Left ventricle myocardium inferior (tissue), 1 donor: Measurements from ENCODE around the gene EXOSC1. TPM values are rescaled to one million over a fixed set of nuclear protein-coding genes. Genes with fewer than 3 reads are reported as not detected.

ENCODE experiments used
- DNase-seq: peaks from one replicate; pipeline ENCODE4 v3.0.0-alpha.2; 2020
- H3K27ac ChIP-seq: fragments of 200-600 bp; replicated peaks from 2 replicates; pipeline ENCODE4 v1.8.0; 2021
- H3K27me3 ChIP-seq: fragments of 200-600 bp; 2 replicates; pipeline ENCODE4 v1.8.0; 2021; ENCODE audit warnings: low read depth
- H3K36me3 ChIP-seq: fragments of 200-600 bp; 2 replicates; pipeline ENCODE4 v1.8.0; 2021
- H3K4me1 ChIP-seq: fragments of 200-600 bp; 2 replicates; pipeline ENCODE4 v1.8.0; 2021
- H3K4me3 ChIP-seq: fragments of 200-600 bp; 2 replicates; pipeline ENCODE4 v1.8.0; 2021; ENCODE audit warnings: mild to moderate bottlenecking, moderate library complexity
- H3K9me3 ChIP-seq: fragments of 200-600 bp; replicated peaks from 2 replicates; pipeline ENCODE4 v1.8.0; 2021
- intact Hi-C: fragments of 100-400 bp; cut with micrococcal nuclease; formaldehyde crosslinking; loops from one replicate; pipeline ENCODE4 v1.11.0; 2022
- total RNA-seq: library from RNA; stranded (reverse); fragmentation: NEBNext Ultra II Directional; extraction: Animal tissue kit (Norgen Biotek cat#: 25700); gene quantifications from one replicate; pipeline ENCODE4 v1.2.1, GENCODE V29; 2021
- TF ChIP-seq, protein P1 (sequence below): fragments of 200-600 bp; IDR thresholded peaks from 2 replicates; pipeline ENCODE4 v1.8.0; 2021; ENCODE audit warnings: antibody characterized with exemption, mild to moderate bottlenecking, borderline replicate concordance
- donor health status: DM: no; HTN: yes; CAD: no; lungs with severe emphysema.

The EXOSC1 gene
- total RNA-seq, 1 donor from 2014 or later = 14.9 TPM

DNA sequence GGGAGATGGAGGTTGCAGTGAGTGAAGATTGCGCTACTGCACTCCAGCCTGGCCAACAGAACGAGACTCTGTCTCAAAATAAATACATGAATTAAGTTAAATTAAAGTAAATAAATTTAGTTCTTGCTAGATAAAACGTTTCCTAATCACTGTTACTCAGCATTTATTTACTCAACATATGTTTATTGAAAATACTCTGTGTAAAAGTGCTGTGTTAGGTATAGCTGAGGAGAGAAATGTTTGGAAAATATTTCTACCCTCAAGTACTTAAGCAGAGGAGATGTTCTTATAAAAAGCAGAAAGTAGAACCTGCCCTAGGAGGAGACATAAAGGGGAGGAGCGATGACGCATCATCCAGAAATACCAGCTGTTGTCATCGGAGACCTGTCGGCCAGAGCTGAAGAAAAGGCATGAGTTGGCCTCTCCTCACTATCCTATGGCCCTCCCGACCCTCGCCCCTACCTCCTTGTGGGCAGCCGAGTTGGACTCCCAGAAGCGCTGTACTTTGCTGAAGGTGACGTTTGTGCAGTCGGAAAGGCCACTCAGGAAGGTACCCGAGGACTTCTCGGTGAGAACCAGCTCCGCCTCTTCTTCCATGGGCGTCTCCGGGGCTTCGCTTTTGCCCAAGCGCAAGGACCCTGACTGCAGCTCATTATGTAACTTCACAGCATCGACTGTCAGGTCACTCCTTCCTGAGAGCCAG is 45.8 kb downstream of the EXOSC1 start:
- intact Hi-C loops = no loop called here
- Histone ChIP-seq H3K36me3 (peaks cover 25% of the 10 kb centered on the region), H3K4me1 (peaks cover 19% of the 10 kb centered on the region), H3K9me3 (no peaks in the 10 kb centered on the region), H3K27me3 (no peaks in the 10 kb centered on the region), H3K4me3 (peak overlapping the region; percentile 76), H3K27ac (peak overlapping the region; percentile 71)
- TF ChIP-seq, protein P1, sequence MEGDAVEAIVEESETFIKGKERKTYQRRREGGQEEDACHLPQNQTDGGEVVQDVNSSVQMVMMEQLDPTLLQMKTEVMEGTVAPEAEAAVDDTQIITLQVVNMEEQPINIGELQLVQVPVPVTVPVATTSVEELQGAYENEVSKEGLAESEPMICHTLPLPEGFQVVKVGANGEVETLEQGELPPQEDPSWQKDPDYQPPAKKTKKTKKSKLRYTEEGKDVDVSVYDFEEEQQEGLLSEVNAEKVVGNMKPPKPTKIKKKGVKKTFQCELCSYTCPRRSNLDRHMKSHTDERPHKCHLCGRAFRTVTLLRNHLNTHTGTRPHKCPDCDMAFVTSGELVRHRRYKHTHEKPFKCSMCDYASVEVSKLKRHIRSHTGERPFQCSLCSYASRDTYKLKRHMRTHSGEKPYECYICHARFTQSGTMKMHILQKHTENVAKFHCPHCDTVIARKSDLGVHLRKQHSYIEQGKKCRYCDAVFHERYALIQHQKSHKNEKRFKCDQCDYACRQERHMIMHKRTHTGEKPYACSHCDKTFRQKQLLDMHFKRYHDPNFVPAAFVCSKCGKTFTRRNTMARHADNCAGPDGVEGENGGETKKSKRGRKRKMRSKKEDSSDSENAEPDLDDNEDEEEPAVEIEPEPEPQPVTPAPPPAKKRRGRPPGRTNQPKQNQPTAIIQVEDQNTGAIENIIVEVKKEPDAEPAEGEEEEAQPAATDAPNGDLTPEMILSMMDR = no peak
- DNase-seq = no peak

DNA sequence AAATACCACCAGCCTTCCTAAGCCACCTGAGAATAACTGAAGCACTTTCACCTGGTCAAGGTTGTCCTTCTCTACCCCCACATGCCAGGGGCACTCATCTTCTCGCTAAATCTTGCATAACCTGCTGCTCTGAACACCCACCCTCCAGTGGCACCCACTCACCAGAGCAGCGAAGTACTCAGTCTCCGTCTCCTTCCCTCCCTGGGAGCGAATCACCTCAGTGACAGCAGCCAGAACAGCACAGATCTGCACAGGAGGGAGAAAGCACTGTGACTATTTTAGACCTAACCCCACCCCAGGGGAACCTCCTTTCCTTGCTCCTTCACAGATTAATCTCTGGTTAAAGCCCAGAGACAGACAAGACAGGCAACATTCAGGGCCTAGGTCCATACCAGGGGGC is 49.8 kb downstream of the EXOSC1 start:
- Histone ChIP-seq H3K27me3 (no peaks in the 10 kb centered on the region), H3K4me3 (no peak overlapping the region), H3K4me1 (peaks cover 15% of the 10 kb centered on the region), H3K9me3 (no peaks in the 10 kb centered on the region), H3K36me3 (peaks cover 59% of the 10 kb centered on the region), H3K27ac (no peak overlapping the region)
- DNase-seq = no peak
- intact Hi-C loops = no loop called here
- TF ChIP-seq, protein P1 = no peak

DNA sequence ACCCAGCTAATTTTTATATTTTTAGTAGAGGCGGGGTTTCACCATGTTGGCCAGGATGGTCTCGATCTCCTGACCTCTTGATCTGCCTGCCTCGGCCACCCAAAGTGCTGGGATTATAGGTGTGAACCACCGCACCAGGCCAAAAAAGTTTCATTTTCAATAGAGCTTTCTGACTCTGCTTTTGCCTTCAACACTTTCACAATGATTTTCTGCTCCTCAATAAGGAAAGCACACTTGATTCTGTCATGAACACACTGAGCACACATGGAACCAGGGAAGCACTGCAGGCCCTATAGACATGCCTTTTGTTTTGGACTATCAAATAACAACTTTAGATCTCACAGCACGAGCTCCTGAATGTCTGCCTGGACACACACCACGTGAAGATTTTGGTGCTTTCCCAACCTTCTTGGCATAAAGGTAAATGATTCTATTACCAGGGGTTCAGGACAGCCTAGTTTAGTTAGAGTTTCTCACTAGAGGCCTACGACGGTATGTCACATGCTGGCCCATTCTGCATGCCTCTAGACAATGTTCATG is 52.7 kb downstream of the EXOSC1 start:
- Histone ChIP-seq H3K9me3 (no peaks in the 10 kb centered on the region), H3K36me3 (peaks cover 87% of the 10 kb centered on the region), H3K4me3 (no peak overlapping the region), H3K27ac (no peak overlapping the region), H3K27me3 (no peaks in the 10 kb centered on the region), H3K4me1 (no peaks in the 10 kb centered on the region)
- intact Hi-C loops = no loop called here
- TF ChIP-seq, protein P1 = no peak
- DNase-seq = no peak

DNA sequence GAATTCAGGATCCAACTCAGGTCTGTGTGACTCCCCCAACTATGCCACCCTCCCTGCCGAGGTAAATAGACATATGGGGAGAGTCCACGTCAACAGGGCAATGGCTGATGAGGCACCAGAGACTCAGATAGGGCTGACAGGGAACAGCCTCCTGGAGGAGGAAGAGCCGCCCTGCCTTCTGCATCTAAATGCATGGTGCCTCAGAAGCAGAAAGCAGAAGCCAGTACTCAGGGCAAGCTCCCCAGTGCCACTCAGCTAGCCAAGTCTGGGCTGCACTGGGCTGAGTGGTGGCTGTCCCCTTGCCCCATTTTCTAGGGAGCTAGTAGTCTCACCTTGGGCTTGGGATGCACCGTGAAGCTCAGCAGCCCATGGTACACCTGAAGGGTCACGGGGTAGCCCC is 55.7 kb downstream of the EXOSC1 start:
- no peaks in the 10 kb centered on the region for H3K27me3 ChIP-seq
- no peak for DNase-seq
- no peak overlapping the region for H3K27ac ChIP-seq
- peaks cover 73% of the 10 kb centered on the region for H3K36me3 ChIP-seq
- intact Hi-C loops = no loop called here
- H3K4me3 ChIP-seq = no peak overlapping the region
- TF ChIP-seq, protein P1 = no peak
- no peaks in the 10 kb centered on the region for H3K9me3 ChIP-seq
- H3K4me1 ChIP-seq = peaks cover 6% of the 10 kb centered on the region

DNA sequence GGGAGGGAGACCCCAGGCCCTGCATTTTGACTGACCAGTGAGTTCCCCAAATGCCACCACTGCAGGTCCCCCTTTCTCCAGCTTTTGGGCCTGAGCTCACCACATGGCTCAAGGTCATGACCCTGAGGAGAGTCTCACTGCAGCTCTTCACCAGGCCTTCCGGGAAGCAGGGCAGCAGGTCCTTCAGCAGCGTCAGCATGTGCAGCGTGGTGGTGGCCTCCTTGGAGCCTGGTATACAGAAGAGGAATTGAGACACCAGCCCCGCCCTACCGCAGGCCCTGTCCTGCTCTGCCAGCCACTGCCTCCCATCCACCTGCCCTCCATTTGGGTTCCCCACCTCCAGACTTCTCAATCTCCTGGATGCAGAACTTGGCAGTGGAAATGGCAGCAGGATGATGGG is 57.7 kb downstream of the EXOSC1 start:
- Histone ChIP-seq H3K36me3 (peaks cover 59% of the 10 kb centered on the region), H3K27me3 (no peaks in the 10 kb centered on the region), H3K9me3 (no peaks in the 10 kb centered on the region), H3K4me3 (no peak overlapping the region), H3K27ac (no peak overlapping the region), H3K4me1 (peaks cover 6% of the 10 kb centered on the region)
- no peak for DNase-seq
- TF ChIP-seq, protein P1 = no peak
- intact Hi-C loops = no loop called here

Other genes starting within 250 kb of the EXOSC1 start
- gene ARHGAP19, start 153.4 kb downstream of the EXOSC1 start, total RNA-seq = 4.2 TPM
- gene FRAT1, start 126.7 kb downstream of the EXOSC1 start, total RNA-seq = 4.2 TPM
- 5.9 TPM for gene FRAT2, start 111.3 kb downstream of the EXOSC1 start, total RNA-seq
- 15.2 TPM for gene RRP12, start 44.7 kb downstream of the EXOSC1 start, total RNA-seq
- 233 TPM for gene PGAM1, start 19.8 kb downstream of the EXOSC1 start, total RNA-seq
- 17.8 TPM for gene ZDHHC16, start 169 bp upstream of the EXOSC1 start, total RNA-seq
- gene MMS19, start 52.4 kb upstream of the EXOSC1 start, total RNA-seq = 42.7 TPM
- 17.1 TPM for gene UBTD1, start 52.9 kb upstream of the EXOSC1 start, total RNA-seq
- 969 TPM for gene ANKRD2, start 126.8 kb upstream of the EXOSC1 start, total RNA-seq
- gene HOGA1, start 138.4 kb upstream of the EXOSC1 start, total RNA-seq = 47.1 TPM
- gene C10orf62, start 143.7 kb upstream of the EXOSC1 start, total RNA-seq = 1.5 TPM
- gene MORN4, start 187.5 kb upstream of the EXOSC1 start, total RNA-seq = 13.9 TPM
- gene PI4K2A, start 194.7 kb upstream of the EXOSC1 start, total RNA-seq = 12.4 TPM
- gene AVPI1, start 241.2 kb upstream of the EXOSC1 start, total RNA-seq = 6.7 TPM